GM23338 (cell line): ENCODE data around the gene EGR1. TPM values are rescaled to one million over a fixed set of nuclear protein-coding genes. Genes with fewer than 3 reads are reported as not detected.

Experiments used
- ATAC-seq: fragments of 200-7000 bp; cut with Tn5 transposase; 3 replicates; pipeline ENCODE4 v1.9.1; 2020
- DNase-seq: peaks from one replicate; pipeline ENCODE4 v3.0.0-alpha.2; 2015; ENCODE audit warnings: low spot score
- H2AFZ ChIP-seq: fragments of 200-600 bp; sonication (generic); 2 replicates; pipeline ENCODE4 v1.8.0; 2016; ENCODE audit warnings: antibody characterized with exemption, mild to moderate bottlenecking, moderate library complexity
- H3F3A ChIP-seq: fragments of 200-600 bp; sonication (generic); replicated peaks from 2 replicates; pipeline ENCODE4 v1.8.0; 2017; ENCODE audit warnings: antibody characterized with exemption, mixed run types, low read depth
- H3K27ac ChIP-seq: fragments of 200-600 bp; sonication (generic); 2 replicates; pipeline ENCODE4 v1.6.1; 2016; ENCODE audit warnings: low read depth
- H3K27me3 ChIP-seq: fragments of 200-600 bp; sonication (generic); 2 replicates; pipeline ENCODE4 v1.8.0; 2016; ENCODE audit warnings: mild to moderate bottlenecking, mixed run types, moderate library complexity; ENCODE audit not compliant: insufficient read depth
- H3K36me3 ChIP-seq: fragments of 200-600 bp; sonication (generic); 2 replicates; pipeline ENCODE4 v1.8.0; 2016; ENCODE audit warnings: mild to moderate bottlenecking; ENCODE audit not compliant: insufficient read depth
- H3K4me1 ChIP-seq: fragments of 200-600 bp; sonication (generic); 2 replicates; pipeline ENCODE4 v1.8.0; 2016; ENCODE audit warnings: mild to moderate bottlenecking, moderate library complexity; ENCODE audit not compliant: insufficient read depth
- H3K4me2 ChIP-seq: fragments of 200-600 bp; sonication (generic); 2 replicates; pipeline ENCODE4 v1.7.1; 2017; ENCODE audit warnings: mixed run types
- H3K4me3 ChIP-seq: fragments of 200-600 bp; sonication (generic); 2 replicates; pipeline ENCODE4 v1.6.1; 2016; ENCODE audit warnings: mixed run types
- H3K79me2 ChIP-seq: fragments of 200-600 bp; sonication (generic); replicated peaks from 2 replicates; pipeline ENCODE4 v1.8.0; 2017; ENCODE audit warnings: mild to moderate bottlenecking; ENCODE audit not compliant: insufficient read depth
- H3K9me2 ChIP-seq: fragments of 200-600 bp; sonication (generic); 2 replicates; pipeline ENCODE4 v1.8.0; 2017; ENCODE audit not compliant: insufficient read depth
- H4K20me1 ChIP-seq: fragments of 200-600 bp; sonication (generic); replicated peaks from 2 replicates; pipeline ENCODE4 v1.8.0; 2017; ENCODE audit warnings: mild to moderate bottlenecking; ENCODE audit not compliant: insufficient read depth
- H3K27ac Mint-ChIP-seq: 2 replicates; pipeline ENCODE4 v1.8.0; 2020; ENCODE audit warnings: inconsistent platforms, mild to moderate bottlenecking, moderate library complexity, mixed read lengths
- H3K27me3 Mint-ChIP-seq: 3 replicates; pipeline ENCODE4 v1.8.0; 2022; ENCODE audit warnings: low read depth, mild to moderate bottlenecking, moderate library complexity, mixed read lengths, inconsistent platforms; ENCODE audit not compliant: insufficient read depth, poor library complexity
- H3K36me3 Mint-ChIP-seq: 3 replicates; pipeline ENCODE4 v1.8.0; 2021; ENCODE audit warnings: low read depth, mild to moderate bottlenecking, inconsistent platforms, moderate library complexity, mixed read lengths
- H3K4me1 Mint-ChIP-seq: 3 replicates; pipeline ENCODE4 v1.8.0; 2020; ENCODE audit warnings: mild to moderate bottlenecking, inconsistent platforms, mixed read lengths
- H3K4me3 Mint-ChIP-seq: 3 replicates; pipeline ENCODE4 v1.8.0; 2021; ENCODE audit warnings: moderate library complexity, mild to moderate bottlenecking, inconsistent platforms, mixed read lengths
- H3K9me3 Mint-ChIP-seq: 3 replicates; pipeline ENCODE4 v1.8.0; 2020; ENCODE audit warnings: moderate library complexity, mild to moderate bottlenecking, inconsistent platforms, mixed read lengths
- CREB1 ChIP-seq: fragments of 250-450 bp; sonication (Bioruptor Pico); IDR thresholded peaks from 2 replicates; pipeline ENCODE4 v1.5.0; 2020; ENCODE audit warnings: low read depth, mild to moderate bottlenecking, moderate library complexity
- EZH2phosphoT487 ChIP-seq: fragments of 200-600 bp; sonication (generic); IDR thresholded peaks from one replicate; pipeline ENCODE4 v1.8.1; 2018; ENCODE audit warnings: antibody characterized with exemption; ENCODE audit not compliant: unreplicated experiment
- JUNB ChIP-seq: IDR thresholded peaks from one replicate; pipeline ENCODE4 v1.6.1; 2016; ENCODE audit warnings: antibody characterized with exemption; ENCODE audit not compliant: unreplicated experiment
- NANOG ChIP-seq: IDR thresholded peaks from 2 replicates; pipeline ENCODE4 v1.6.1; 2016; ENCODE audit warnings: antibody characterized with exemption, borderline replicate concordance
- POLR2AphosphoS5 ChIP-seq: IDR thresholded peaks from 2 replicates; pipeline ENCODE4 v1.6.1; 2016; ENCODE audit warnings: antibody characterized with exemption, low read depth
- STAT1 ChIP-seq: IDR thresholded peaks from one replicate; pipeline ENCODE4 v1.6.1; 2016; ENCODE audit warnings: antibody characterized with exemption; ENCODE audit not compliant: unreplicated experiment
- ZNF114 ChIP-seq: fragments of 250-450 bp; sonication (Bioruptor Pico); IDR thresholded peaks from 2 replicates; pipeline ENCODE4 v1.5.0; 2020; ENCODE audit warnings: mild to moderate bottlenecking, moderate library complexity
- polyA plus RNA-seq: library from polyadenylated mRNA; unstranded; fragments of >200 nt; fragmentation: Nextera tagmentation; extraction: Ambion mirVana; gene quantifications from 2 replicates; pipeline ENCODE4 v1.2.1, GENCODE V29; 2016
- total RNA-seq: library from RNA; depleted of rRNA; stranded (reverse); fragments of >200 nt; shearing (Covaris generic); gene quantifications from 2 replicates; pipeline ENCODE4 v1.2.3, GENCODE V29; 2014
- TF ChIP-seq, protein P1 (sequence below), 2 experiments: fragments of 200-600 bp in 1 of 2; sonication (generic) in 1 of 2; conservative IDR thresholded peaks; 2 replicates each; pipeline versions ENCODE4 v1.5.1 to v1.6.1; 2016 to 2017; ENCODE audit warnings: antibody characterized with exemption in 2 of 2, low read depth in 2 of 2, mild to moderate bottlenecking in 2 of 2, moderate library complexity in 1 of 2
- TF ChIP-seq, protein P2 (sequence below): fragments of 250-450 bp; sonication (Bioruptor Pico); IDR thresholded peaks from 2 replicates; pipeline ENCODE4 v1.5.0; 2020; ENCODE audit warnings: mild to moderate bottlenecking, moderate library complexity

The EGR1 gene
- total and polyA plus RNA-seq, 2 experiments from 2014 or later: 13.5 to 60.3 TPM

DNA sequence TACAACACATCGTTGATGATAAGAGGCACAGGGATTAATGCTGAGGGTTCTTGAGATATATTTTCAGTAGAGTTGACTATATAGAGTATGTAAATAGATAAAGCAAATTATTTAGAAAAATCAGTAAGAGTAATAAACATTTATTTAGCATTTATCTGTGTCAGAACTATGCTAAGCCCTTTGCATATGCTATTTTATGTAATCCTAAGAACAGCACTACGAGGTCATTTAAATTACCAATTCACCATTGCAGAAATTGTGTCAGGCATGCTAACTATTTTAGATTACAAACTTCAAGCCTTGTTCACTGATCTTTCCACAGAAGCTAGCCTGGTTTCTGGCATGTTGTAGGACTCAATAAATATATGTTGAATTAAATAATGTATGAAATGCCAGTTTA, 46.8 kb upstream of the EGR1 start:
- Mint-ChIP-seq H3K36me3 (peaks cover 58% of the 10 kb centered on the region), H3K4me3 (no peak overlapping the region), H3K4me1 (no peaks in the 10 kb centered on the region), H3K27ac (no peak overlapping the region), H3K9me3 (no peaks in the 10 kb centered on the region), H3K27me3 (peaks cover 14% of the 10 kb centered on the region)
- DNase-seq: no peak
- Histone ChIP-seq H3K79me2 (no peaks in the 10 kb centered on the region), H3K9me2 (no peaks in the 10 kb centered on the region), H4K20me1 (0 out of 2 replicates have a peak, but pooled peaks cover 3% of the 10 kb centered on the region), H3K4me1 (no peaks in the 10 kb centered on the region), H3K27ac (no peak overlapping the region), H3K4me3 (no peak overlapping the region), H2AFZ (no peak overlapping the region), H3K27me3 (no peaks in the 10 kb centered on the region), H3F3A (no peaks in the 10 kb centered on the region), H3K4me2 (no peak overlapping the region), H3K36me3 (peaks cover 54% of the 10 kb centered on the region)
- no peak for ATAC-seq
- no peak for TF ChIP-seq JUNB

DNA sequence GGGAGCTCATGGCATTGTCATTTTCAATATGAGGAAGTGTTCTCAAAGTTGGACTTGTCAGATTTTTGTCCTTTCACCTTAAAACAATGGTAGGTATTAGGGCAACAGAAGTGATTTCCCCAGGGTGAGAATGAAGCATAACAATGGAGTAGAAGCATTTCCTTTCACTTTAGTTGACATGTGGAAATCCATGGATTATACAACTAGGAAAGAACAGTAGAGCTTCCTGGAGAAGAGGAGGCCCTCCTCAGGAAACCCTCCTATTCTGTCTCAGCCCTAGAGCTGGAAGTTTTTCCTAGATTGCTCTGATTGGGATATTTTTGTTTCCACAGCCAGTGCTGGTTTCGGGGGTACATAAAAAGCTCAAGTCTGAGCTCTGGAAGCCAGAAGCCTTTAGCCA, 40.2 kb upstream of the EGR1 start:
- Histone ChIP-seq H3F3A (no peaks in the 10 kb centered on the region), H3K79me2 (no peaks in the 10 kb centered on the region), H3K9me2 (no peaks in the 10 kb centered on the region), H4K20me1 (no peaks in the 10 kb centered on the region), H3K4me2 (no peak overlapping the region), H3K4me1 (no peaks in the 10 kb centered on the region), H3K36me3 (peaks cover 35% of the 10 kb centered on the region), H2AFZ (no peak overlapping the region), H3K4me3 (no peak overlapping the region), H3K27me3 (no peaks in the 10 kb centered on the region), H3K27ac (no peak overlapping the region)
- Mint-ChIP-seq H3K27ac (peak overlapping the region; percentile 34; the same call in 1 of the 2 replicates), H3K9me3 (no peaks in the 10 kb centered on the region), H3K27me3 (peaks cover 3% of the 10 kb centered on the region), H3K4me1 (no peaks in the 10 kb centered on the region), H3K36me3 (peaks cover 58% of the 10 kb centered on the region), H3K4me3 (no peak overlapping the region)
- no peak for ATAC-seq
- TF ChIP-seq NANOG (no peak), POLR2AphosphoS5 (no peak), JUNB (no peak)
- TF ChIP-seq, protein P1, sequence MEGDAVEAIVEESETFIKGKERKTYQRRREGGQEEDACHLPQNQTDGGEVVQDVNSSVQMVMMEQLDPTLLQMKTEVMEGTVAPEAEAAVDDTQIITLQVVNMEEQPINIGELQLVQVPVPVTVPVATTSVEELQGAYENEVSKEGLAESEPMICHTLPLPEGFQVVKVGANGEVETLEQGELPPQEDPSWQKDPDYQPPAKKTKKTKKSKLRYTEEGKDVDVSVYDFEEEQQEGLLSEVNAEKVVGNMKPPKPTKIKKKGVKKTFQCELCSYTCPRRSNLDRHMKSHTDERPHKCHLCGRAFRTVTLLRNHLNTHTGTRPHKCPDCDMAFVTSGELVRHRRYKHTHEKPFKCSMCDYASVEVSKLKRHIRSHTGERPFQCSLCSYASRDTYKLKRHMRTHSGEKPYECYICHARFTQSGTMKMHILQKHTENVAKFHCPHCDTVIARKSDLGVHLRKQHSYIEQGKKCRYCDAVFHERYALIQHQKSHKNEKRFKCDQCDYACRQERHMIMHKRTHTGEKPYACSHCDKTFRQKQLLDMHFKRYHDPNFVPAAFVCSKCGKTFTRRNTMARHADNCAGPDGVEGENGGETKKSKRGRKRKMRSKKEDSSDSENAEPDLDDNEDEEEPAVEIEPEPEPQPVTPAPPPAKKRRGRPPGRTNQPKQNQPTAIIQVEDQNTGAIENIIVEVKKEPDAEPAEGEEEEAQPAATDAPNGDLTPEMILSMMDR (conservative IDR thresholded peaks at IDR 0.05; ENCODE audit: low read depth in 2 of 2): no peak
- no peak for DNase-seq

DNA sequence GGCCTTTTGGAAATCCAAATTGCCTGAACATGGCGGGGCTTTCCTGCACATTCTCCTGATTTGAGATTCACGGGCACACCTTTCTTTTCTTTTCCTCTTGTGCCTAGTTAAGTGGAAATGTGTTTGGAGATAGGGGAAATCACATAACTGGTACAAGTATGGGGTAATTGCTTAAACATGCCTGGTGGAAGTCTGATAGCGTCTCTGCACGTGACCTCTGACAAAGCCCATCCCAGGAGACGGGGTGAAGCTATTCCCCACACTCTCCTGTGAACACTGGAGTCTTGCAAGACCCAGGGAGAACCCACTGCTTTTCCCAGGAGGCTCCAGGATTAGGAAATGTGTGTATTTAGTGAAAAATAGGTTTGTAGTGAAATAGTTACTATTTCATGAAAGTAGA, 29.3 kb upstream of the EGR1 start:
- ATAC-seq: no peak
- H3K9me3 Mint-ChIP-seq: no peaks in the 10 kb centered on the region
- peaks cover 23% of the 10 kb centered on the region for H3K36me3 ChIP-seq
- TF ChIP-seq, protein P2, sequence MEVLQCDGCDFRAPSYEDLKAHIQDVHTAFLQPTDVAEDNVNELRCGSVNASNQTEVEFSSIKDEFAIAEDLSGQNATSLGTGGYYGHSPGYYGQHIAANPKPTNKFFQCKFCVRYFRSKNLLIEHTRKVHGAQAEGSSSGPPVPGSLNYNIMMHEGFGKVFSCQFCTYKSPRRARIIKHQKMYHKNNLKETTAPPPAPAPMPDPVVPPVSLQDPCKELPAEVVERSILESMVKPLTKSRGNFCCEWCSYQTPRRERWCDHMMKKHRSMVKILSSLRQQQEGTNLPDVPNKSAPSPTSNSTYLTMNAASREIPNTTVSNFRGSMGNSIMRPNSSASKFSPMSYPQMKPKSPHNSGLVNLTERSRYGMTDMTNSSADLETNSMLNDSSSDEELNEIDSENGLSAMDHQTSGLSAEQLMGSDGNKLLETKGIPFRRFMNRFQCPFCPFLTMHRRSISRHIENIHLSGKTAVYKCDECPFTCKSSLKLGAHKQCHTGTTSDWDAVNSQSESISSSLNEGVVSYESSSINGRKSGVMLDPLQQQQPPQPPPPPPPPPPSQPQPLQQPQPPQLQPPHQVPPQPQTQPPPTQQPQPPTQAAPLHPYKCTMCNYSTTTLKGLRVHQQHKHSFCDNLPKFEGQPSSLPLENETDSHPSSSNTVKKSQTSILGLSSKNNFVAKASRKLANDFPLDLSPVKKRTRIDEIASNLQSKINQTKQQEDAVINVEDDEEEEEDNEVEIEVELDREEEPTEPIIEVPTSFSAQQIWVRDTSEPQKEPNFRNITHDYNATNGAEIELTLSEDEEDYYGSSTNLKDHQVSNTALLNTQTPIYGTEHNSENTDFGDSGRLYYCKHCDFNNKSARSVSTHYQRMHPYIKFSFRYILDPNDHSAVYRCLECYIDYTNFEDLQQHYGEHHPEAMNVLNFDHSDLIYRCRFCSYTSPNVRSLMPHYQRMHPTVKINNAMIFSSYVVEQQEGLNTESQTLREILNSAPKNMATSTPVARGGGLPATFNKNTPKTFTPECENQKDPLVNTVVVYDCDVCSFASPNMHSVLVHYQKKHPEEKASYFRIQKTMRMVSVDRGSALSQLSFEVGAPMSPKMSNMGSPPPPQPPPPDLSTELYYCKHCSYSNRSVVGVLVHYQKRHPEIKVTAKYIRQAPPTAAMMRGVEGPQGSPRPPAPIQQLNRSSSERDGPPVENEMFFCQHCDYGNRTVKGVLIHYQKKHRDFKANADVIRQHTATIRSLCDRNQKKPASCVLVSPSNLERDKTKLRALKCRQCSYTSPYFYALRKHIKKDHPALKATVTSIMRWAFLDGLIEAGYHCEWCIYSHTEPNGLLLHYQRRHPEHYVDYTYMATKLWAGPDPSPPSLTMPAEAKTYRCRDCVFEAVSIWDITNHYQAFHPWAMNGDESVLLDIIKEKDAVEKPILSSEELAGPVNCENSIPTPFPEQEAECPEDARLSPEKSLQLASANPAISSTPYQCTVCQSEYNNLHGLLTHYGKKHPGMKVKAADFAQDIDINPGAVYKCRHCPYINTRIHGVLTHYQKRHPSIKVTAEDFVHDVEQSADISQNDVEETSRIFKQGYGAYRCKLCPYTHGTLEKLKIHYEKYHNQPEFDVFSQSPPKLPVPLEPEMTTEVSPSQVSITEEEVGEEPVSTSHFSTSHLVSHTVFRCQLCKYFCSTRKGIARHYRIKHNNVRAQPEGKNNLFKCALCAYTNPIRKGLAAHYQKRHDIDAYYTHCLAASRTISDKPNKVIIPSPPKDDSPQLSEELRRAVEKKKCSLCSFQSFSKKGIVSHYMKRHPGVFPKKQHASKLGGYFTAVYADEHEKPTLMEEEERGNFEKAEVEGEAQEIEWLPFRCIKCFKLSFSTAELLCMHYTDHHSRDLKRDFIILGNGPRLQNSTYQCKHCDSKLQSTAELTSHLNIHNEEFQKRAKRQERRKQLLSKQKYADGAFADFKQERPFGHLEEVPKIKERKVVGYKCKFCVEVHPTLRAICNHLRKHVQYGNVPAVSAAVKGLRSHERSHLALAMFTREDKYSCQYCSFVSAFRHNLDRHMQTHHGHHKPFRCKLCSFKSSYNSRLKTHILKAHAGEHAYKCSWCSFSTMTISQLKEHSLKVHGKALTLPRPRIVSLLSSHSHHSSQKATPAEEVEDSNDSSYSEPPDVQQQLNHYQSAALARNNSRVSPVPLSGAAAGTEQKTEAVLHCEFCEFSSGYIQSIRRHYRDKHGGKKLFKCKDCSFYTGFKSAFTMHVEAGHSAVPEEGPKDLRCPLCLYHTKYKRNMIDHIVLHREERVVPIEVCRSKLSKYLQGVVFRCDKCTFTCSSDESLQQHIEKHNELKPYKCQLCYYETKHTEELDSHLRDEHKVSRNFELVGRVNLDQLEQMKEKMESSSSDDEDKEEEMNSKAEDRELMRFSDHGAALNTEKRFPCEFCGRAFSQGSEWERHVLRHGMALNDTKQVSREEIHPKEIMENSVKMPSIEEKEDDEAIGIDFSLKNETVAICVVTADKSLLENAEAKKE (CRISPR knock-in tag): no peak
- TF ChIP-seq JUNB: no peak
- TF ChIP-seq NANOG: no peak
- no peak for TF ChIP-seq STAT1
- TF ChIP-seq ZNF114 (CRISPR knock-in tag): no peak
- no peak for TF ChIP-seq CREB1
- no peak for TF ChIP-seq EZH2phosphoT487

More for the DNA sequence above, 29.3 kb upstream of the EGR1 start:
- no peak overlapping the region for H3K4me3 ChIP-seq
- H3F3A ChIP-seq: peaks cover 19% of the 10 kb centered on the region
- peaks cover 35% of the 10 kb centered on the region for H3K36me3 Mint-ChIP-seq
- no peaks in the 10 kb centered on the region; the same call in 1 of the 2 replicates for H3K27me3 ChIP-seq
- H2AFZ ChIP-seq: no peak overlapping the region
- H3K27me3 Mint-ChIP-seq: peaks cover 22% of the 10 kb centered on the region
- H3K79me2 ChIP-seq: no peaks in the 10 kb centered on the region
- H3K4me2 ChIP-seq: no peak overlapping the region
- H3K27ac Mint-ChIP-seq: no peak overlapping the region
- no peaks in the 10 kb centered on the region; the same call in 1 of the 2 replicates for H4K20me1 ChIP-seq
- no peak for DNase-seq
- H3K4me3 Mint-ChIP-seq: no peak overlapping the region
- H3K9me2 ChIP-seq: no peaks in the 10 kb centered on the region
- no peak overlapping the region for H3K27ac ChIP-seq
- H3K4me1 Mint-ChIP-seq: peaks cover 26% of the 10 kb centered on the region
- peaks cover 11% of the 10 kb centered on the region for H3K4me1 ChIP-seq
